DMS 273 treated with DMSO at 0.1 percent for 48 hours (cell line): ENCODE measurements around the gene GRM5.

ENCODE experiments used
- DNase-seq: peaks from one replicate; lab custom pipeline; 2025; lab: John Stamatoyannopoulos, UW

The GRM5 gene

DNA sequence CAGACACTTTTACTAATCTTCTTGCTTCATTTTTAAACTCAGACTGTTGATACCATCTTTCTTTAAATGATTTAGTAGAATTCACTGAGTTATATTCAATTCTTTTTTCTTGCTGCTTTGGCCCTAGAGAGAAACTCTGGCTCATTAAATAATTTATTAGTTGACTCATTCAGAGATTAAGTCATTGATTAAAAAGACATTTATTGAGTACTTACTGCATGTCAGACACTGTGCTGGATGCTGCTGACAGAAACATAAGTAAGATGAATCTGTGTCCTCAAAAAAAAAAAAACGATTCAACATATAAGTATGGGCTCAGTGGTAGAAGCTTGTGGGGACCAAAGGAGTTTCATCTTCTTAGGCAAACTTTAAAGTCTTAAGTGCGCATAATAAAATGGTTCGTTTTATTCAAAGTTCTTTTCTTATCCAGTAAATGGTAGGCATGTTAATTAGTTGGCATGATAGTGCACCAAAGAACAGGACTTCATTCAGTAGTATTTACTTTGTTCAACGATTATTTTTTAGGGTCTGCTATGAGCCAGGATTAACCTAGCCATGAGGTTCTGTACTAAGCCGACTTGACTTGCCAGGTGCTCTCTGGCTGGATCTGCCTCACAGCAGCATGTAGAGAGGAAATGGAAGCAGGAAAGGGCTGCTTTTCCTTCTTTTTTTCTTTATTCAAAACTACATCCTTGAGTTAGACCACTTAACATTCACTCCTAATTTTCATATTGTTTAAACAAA is 447.3 kb downstream of the GRM5 start:
- no peak for DNase-seq

DNA sequence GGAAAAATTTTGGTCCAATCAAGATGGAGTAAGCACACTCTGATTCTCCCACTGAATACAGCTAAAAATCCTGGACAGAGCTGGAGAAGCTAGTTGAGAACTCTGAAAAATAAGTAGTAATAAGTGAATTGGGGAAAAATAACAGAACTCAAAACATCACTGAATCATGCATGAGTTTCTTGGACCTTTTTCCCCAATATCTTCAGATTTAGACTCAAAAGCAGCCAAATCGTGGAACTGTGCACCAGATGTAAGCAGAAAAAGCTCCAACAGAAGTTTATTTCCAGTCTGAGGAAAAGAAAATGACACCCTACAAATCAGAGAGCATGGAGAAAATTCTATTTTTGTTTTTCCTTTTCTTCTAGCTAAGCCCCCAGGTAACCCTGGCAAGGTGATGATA is 448.6 kb downstream of the GRM5 start:
- no peak for DNase-seq

DNA sequence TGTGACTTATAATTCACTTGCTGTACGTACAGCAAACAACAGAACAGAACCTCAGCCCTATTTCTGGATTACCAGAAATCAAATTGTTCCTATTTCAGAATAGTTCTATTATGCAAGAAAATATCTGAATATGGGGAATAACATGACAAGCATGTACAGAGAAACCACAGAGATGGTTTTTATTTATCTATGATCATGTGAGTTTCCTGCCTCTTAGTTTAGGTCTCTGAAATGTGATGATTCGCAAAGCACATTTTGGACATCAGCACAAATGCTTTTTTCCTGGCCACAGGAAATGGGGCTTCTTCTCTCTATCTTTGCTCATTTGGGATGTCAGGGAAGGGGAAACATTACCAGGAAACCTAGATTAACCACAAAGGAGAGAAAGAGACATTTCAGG is 461.5 kb downstream of the GRM5 start:
- no peak for DNase-seq

DNA sequence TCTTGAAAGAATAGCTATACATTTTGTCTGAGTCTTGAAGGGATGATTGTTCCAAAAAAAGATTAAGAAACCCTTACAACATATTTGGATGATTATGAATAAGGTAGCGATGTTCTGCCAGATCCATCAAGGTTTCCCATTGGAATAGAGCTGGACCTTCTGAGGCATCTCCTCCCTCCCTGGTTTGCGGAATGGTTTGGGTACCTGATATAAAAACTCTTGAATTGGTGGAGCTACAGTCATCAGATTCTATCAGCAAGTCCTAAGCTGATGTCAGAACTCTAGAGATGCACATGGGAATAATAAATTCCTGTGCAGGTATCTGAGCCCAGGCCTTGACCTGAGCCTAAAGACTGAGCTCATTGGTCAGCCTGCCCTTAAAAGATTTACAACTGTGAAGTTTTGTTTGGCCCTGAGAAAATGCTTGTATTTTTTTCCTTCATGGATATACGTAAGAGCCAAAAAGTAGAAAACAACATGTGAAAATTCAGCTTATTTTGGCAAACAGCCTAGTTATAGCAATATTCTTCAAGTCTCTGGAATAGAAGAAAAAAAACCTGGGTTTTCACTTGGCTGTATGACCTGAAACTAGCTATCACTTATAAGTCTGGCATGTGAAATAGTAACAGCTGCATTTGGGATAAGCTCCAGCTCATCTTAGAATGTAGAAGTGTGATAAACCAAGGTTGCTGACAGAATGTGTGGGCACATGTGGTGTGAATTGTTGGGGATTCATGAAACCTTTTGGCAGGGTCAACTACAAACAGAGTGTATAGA is 462.5 kb downstream of the GRM5 start:
- DNase-seq: no peak

DNA sequence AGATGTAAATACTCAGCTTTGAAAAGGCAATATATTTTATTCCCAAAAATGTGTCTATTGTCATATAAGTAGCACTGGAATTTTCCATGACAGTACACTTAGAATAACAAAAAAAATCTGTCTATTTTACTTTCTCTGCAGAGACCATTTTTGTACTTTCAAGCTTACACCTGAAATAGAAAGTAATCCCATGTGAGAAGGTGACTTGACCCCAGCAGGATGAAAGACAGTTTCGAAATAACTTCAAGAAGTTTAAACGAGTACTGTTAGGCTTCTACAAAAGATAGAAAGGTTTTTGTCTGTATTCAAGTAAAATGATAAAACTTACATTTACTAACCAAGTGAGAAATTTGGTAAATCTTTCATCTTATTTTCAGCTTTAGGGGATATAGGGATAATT is 468.4 kb downstream of the GRM5 start:
- DNase-seq: no peak

DNA sequence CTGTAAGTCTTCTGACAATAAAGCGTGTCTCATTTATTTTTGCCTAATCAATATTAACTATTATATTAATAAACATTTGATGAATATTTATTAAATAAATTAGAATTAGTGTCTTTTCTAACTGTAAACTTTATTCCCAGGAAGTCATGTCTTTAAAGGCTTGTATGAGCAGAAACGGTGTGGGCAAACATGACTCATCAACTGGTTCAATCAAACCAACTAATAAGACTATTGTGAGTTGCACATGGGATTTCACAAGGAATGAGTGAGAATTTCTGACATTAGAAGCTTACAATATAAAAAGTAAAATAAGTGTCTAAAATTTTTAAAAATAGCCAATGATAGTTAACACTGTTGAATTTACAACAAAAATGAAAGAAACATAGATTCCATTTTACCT is 469.0 kb downstream of the GRM5 start:
- DNase-seq: no peak

DNA sequence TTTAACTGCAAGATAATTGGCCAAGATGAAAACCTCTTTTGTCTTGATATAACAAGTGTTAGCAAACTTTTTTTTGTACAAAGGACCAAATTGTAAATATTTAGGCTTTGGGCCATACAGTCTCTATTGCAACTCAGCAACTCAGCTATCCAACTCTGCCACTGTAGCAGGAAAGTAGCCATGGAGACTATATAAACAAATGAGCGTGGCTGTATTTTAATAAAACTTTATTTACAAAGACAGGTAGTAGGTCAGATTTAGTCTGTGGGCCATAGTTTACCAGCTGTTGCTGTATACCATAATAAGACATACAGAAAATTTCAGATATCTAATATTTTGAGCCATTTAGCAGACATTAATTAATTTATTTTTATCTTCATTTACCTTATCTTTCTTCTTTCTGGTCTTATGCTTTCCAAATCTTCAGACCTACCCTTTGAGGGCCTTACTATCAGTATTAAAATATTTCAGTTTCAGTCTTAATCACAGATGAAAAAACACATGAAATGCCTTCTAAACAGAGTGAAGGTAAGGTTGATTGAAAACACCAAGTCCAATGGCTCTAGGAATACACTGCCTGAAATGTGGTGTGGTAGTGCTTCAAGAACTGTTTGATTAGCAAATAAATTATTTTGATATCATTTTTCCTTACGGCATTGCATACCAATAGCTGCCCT is 471.4 kb downstream of the GRM5 start:
- no peak for DNase-seq

DNA sequence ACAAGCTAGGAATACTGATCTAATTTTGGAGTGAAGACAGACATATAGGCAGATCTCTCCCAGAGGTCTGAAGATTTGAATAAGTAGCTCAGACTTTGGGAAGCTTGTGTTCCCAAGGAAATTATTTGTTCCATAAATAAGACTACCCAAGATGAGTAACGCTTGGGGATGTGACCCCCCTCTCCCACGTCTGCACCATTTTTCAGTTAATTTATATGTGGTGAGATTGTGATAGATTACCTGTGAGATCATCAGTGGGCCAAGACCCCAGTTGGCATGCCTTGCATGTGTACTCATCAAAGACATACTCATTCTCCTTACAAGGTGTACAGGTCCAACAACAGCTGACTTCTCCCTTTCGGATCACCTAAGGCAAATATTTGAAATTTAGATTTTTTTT is 475.4 kb downstream of the GRM5 start:
- no peak for DNase-seq

DNA sequence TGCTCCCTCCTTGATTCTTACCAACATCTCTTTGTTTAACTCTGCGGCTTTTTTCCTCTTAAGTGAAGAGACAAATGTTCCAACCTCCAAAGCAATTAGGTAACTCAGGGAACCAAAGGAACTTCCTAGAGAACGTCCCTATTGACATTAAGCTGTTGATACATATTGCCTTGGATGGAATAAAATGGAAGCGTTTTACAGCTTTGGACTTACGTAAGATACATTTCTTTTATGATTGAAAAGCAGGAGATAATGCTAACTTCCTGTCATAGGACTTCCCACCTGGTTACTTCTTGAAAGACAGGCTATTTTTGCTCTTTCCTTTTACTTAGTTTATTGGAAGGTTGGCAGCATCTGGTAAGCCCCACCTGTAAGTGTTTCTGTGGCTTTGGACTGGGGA is 482.5 kb downstream of the GRM5 start:
- no peak for DNase-seq

DNA sequence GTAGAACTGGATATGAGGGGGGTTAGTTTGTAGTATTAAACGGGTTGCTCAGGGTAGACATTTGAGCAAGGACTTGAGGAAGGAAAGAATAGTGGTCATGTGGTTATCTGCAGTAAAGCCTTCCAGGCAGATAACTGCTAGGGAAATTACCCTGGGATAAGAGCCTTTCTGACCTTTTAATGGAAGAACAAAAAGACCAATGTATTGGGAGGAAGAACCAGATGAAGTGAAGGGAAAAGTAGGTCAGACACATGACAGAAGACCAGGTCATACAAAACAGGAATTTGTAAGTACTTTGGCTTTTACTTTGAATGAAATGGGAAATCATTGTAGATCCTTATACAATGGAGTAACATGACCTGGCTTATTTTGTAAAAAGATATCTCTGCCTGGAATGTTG is 486.3 kb downstream of the GRM5 start:
- no peak for DNase-seq

DNA sequence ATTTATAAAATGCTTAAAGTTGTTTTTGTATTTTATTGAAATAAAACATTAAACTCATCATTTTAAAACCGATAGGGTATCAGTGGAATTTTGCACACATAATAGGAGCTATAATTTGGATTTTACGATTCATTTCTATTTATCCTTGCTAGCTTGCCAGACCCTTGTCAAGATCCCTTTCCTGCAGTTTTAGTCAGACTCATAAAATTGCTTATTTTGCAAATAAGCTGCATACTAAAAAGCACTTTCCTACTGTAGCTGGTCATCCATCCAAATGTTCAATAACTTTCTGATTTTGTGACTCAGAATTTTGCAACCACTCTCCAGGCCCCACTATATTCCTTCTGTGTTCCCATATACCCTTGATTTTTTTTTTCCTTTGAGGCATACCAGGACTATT is 489.0 kb downstream of the GRM5 start:
- no peak for DNase-seq

DNA sequence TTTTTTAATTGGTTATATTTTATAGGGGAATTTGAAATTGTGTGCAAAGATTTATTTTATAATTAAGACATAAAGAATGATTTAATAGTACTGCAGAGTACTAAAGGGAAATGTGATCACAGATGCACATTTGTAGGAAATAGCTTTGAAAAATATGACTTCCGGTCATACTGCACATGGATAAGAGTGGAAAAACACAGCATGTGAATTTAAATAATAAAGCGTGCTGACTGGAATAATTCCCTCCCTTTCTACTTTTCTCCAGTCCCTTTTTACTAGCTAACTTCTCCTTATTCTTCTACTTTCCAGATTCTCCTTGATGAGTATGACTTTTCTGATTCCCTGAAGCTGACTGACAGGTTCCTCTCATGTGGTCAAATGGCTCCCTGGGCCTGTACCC is 489.9 kb downstream of the GRM5 start:
- no peak for DNase-seq

DNA sequence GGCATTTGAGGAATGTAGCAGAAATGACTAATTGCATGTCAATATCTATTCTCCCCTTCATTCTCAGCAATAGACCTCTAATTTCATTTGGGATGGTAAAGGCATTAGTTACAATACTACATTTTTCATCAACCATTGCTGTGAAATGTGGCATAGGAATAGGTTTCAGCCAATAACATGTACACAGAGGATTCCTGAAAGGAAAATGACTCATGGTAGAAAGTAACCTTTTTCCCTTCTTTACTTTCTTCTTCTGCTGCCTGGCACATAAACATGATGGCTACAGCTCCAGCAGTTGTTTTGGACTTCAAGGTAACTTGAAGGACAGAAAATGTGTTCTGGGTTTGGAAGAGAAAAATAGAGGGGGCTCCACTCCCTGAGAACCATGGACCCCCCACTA is 496.4 kb downstream of the GRM5 start:
- DNase-seq: no peak

DNA sequence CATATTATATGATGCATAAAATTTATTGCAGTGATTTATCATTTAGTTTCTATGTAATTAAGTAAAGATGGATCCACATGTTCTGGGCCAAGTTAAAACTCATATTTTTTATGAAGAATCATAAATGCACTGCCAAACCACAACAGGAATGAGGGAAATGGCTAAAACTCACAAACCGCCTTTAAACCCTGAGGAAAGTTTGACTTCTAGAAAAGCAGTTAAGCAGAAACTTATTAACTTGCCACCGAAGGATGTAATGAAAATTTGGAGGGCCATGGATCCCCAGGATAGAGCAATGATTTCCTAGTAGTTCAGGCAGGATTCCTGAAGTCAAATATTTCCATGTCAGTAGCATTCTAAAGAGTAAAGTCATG is 510.0 kb downstream of the GRM5 start:
- DNase-seq: no peak

DNA sequence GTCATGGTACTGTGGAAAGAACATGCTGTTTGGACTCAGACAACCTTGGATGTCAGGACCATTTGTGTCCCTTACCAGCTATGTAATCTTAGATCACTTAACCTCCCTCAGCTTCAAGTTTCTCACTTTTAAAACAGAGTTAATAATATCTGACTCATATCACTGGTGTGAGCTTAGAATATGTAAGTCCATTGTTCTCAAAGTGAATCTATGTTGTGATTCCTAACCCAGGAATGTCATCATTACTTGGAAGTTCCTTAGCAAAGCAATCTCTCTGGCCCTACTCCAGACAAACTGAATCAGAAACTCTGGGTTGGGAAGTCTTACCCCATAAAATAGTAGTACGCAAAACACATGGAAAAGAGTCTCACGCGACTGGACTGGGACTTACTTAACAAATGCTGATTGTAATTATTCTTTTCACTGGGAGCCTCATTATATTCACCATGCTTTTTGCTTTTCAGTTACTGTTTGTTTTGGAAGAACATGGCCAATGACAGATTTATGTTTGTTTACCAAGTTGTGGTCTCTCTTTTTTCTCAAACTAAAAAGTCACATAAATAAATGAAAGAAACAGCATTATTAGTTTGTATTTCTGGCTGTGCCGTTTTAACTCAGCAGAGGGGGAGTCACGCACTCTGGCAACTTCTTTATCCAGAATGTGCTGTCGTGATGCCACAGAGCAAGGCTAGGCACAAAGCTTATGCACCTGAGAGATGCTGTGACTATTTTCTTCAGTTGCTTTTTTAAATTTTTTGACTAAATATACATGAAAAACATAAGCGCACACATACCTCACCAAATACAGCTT is 510.6 kb downstream of the GRM5 start:
- DNase-seq: no peak

DNA sequence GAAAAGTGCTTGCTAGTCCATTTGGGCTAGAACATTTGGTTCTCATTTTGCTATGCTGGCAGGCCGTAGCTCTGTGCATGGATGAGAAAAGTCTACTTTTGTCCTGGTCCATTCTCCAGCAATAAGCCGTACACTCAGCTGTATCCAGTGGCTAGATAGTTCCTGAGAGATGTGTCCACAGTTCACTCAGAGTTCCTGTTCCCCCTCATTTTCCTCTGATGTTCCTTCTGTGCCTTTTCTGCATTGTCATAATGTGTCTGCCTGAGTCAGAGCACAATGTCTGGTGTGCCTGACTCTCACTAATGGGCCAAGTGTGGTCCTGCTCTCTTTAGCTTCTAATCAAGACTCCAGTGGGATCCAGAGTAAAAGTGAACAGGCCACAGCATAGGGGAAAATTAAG is 512.6 kb downstream of the GRM5 start:
- no peak for DNase-seq

DNA sequence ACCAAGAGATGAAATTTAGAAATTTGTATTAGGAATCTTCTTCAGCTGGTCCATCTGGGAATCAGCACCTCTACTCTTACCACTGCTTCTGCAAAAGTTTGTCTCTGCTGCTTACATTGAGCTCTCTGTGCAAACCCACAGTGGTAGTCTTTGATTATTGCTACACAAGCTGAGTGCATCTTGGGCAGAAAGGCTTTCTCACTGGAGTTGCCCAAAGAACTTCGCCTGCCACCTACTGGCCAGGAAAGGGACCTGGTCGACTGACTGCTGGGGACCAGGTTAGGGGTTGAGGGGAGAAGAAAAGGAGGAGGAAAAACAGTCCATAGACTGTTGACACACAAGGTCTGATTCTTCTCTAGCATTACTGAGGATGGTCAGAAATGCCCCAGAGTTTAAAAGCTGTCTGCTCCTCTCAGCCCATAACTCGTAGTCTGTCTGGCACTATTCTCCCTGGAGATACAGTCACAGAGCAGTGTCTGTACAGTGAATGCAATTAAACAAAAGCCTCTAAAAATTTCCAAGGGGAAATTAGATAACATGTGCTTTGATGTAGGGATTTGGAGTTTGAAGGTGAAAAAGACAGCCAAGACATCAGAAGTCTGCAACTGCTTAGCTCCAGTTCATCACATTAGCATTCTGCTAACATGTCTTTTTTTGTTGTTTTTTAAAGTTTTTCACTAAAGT is 513.3 kb downstream of the GRM5 start:
- DNase-seq: no peak

DNA sequence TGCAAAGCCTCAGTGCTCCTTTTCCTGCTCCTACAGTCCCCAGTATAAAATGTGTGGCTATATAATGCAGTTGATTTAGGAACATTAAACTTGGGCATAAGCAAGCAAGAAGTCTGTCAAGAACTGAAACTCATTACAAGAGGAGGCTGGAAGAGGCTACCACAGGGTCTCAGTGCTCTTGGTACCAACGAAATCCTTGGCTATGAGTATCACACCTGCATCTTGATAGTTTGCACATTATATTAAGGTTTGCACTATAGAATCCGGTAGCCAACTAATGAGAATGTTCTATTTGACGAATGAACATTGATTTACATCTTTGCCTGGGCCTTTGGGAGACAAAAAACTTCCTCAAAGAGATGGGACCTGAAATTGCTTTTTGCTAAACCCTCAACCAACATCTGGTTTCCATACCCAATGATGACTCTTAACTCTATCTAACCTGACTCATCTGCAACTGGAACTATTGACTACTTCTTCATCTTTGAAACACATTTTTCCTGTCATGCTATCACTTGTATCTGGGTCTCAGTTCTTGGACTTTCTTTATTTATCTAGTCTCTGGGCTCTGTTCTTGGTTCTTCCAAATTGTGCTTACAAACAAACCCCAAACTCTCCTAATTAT is 521.0 kb downstream of the GRM5 start:
- no peak for DNase-seq

DNA sequence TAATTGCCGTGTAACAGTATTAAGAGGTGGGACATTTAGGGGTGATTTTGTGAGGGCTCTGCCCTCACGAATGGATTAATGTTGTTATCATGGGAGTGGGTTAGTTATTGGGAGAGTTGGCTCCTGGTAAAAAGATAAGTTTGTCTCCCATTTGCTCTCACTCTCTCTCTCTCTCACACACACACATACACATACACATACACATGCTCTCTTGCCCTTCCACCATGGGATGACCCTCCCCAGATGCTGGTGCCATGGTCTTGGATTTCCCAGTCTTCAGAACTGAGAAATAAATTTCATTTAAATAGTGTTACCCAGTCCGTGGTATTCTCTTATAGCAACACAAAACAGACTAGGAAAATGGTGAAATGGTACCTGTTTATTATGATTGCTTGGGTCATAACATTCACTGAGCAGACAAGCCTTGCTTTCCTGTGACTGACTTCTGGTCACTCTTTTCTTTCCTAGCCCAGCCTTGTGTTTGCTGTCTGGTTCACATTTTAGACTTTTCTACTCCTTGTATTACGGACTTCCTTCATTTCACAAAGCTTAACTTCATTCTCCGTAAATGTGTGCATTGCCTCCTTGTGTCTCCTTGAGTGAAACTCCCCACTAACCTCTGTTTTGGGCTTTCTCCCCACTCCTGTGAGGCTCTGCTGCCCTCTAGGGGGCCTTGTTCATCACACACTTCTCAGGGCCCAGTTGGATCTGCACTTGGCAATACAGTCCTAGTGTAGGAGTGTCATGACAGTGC is 521.7 kb downstream of the GRM5 start:
- peak; percentile 14 for DNase-seq

DNA sequence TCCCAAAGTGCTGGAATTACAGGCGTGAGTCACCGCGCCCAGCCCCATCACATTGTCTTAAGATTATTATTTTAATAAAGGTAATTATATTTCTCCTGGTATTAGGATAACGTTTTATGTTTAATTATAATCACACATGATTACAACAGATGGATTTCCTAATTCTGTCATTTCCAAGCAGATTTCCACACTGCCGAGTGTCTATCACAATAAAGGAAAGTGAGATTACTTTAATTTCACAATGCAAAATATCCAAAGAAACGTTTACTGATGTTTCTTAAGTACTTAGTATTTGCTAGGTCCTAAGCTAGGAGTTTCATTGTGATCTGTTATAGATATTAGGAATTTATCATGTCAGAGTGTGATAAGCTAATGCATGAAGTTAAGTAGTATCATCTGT is 524.8 kb downstream of the GRM5 start:
- no peak for DNase-seq

DNA sequence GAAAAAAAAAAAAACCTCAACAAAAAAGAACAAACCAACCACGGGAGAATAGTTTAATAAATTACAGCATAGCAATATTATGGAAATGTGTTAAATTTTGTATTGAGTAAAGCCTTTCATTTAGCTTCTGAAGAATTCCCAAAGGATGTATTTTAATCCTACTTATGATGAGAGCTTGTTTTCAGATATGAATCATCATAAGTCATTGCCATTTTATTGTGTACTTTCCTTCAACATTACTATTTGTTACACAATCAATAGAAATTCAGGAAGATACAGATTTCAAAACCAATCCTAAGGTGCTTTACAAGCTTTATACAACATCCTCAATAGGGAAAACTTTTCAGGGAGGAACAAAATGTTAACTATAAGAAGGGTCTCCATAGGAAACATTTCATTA is 527.7 kb downstream of the GRM5 start:
- DNase-seq: no peak
